DMS53 (cell line): ENCODE data around the gene TRDN.
A peak's percentile ranks its signal among the peaks of the same experiment; 100 is the strongest.
"Not testable (repeated sequence)": the region's sequence is repeated elsewhere in the genome, so short reads cannot be mapped to it uniquely, and the experiment has no call there.

Experiments used
- DNase-seq: peaks from one replicate; lab custom pipeline; 2025; lab: John Stamatoyannopoulos, UW

The TRDN gene

DNA sequence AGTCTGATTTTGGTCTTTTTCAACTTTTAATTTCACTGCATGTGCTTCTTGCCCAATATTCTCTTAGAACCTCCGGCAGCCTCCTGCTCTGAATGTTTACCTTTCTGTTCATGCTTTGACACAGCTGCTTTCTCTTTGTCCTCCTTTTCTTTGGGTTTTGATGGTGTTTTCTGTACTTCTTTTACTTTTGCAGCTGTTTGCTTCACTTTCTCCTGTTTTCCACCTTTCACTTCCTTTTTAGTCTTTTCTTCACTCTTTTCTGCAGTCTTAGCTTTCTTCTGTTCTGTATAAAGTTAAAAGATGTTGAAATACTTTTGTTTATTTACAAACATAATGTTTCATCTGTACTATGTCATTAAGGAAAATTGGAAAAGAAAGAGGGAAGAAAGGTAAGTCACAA, 133.1 kb downstream of the TRDN start:
- DNase-seq, result peak; percentile 42

DNA sequence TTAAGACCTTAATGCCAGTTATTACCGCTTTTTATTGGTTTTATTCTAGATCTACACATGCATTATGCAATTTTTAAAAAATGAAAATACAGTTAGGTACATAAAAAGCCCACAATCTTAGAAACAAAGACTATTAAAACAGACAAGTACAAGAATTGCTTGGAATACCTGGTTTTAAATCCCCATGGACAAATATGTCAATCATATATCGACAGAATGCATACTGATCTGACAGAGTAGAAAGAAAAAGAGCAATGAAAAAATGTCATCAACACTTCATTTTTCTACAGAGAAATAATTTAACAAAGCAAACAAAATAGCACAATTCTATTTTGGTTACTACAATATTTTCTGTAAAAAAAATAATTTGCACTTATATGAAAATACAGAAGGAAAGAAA, 139.7 kb downstream of the TRDN start:
- DNase-seq, result no peak

DNA sequence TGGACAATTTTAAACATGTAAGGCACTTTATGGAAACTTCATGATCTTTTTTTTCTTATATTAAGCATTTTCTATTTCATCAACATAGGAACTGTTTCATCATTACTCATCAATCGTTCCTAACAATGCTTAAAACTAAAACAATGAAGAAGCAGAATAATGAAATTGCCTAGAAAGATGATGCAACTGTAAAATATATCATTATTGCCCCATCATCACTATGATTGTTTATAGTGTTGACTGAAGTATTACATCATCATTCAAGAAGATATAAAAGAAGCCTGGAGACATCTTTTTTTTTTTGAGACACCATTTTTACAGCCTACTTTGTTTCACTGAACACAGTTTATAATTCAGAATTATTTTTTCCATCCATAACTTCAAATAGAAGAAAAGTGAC, 147.2 kb downstream of the TRDN start:
- no peak for DNase-seq

- DNase-seq, result no peak
These were observed 155.8 kb downstream of the TRDN start for GRCh38 chr6:123480986-123481385.

- DNase-seq, result not testable (repeated sequence)
These were observed 164.6 kb downstream of the TRDN start for GRCh38 chr6:123472025-123472702.

- DNase-seq, result peak; percentile 16
These were observed 169.4 kb downstream of the TRDN start for GRCh38 chr6:123467392-123467791.

DNA sequence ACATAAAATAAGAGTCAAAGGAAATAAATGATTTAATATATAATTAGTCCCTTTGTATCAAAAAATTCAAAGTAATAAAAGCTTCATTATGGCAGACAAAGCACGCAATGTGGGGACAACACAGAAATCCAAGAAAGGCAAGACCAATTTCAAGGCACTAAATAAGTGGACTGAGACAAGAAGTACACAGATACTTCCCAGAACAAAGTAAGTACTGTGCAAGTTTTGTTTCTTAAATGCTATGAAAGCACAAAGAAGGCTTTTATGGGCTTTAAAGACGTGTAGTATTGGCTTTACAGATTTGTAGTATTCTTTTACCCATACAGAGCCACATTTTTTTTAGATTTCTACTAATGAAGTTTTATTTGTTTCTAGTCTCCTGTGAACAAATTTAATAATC, 174.6 kb downstream of the TRDN start:
- no peak for DNase-seq

DNA sequence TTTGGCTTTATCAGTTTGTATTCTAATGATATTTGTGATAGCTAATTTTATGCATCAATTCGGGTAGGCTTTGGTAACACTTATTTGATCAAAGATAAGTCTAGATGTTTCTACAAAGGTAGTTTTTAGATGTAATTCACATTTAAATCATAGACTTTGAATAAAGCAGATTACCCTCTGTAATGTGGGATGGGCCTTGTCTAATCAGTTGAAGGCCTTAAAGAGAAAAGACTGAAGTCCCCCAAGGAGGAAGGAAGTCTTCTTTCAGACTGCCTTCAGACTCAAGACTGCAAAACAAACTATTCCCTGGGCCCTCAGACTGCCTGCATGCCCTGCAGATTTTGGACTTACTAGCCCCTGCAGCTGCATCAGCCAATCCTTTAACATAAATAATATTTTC, 178.5 kb downstream of the TRDN start:
- no peak for DNase-seq

GRCh38 chr6:123456836-123457235, 179.9 kb downstream of the TRDN start:
- DNase-seq, result no peak

DNA sequence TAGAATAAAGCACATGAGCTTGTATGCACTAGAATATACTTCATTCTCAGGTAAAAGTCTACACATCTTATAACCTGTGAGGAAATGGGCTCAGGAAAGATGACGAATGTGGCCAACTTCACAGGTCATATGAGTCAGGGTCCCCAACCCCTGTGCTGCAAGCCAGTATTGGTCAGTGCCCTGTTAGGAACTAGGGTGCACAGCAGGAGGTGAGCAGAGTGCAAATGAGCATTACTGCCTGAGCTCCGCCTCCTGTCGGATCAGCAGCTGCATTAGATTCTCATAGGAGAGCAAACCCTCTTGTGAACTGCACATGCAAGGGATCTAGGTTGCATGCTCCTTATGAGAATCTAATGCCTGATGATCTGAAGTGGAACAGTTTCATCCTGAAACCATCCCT, 182.3 kb downstream of the TRDN start:
- no peak for DNase-seq

DNA sequence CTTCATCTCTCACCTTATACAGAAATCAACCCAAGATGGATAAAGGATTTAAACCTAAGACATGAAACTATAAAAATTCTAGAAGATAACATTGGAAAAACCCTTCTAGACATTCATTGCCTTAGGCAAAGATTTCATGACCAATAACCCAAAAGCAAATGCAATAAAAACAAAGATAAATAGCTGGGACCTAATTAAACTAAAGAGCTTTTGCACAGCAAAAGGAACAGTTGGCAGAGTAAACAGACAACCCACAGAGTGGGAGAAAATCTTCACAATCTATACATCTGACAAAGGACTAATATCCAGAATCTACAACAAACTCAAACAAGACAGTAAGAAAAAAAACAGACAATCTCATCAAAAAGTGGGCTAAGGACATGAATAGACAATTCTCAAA, 183.7 kb downstream of the TRDN start:
- not testable (repeated sequence) for DNase-seq

- DNase-seq, result no peak
These were observed 188.4 kb downstream of the TRDN start for GRCh38 chr6:123448306-123448884.

- DNase-seq, result no peak
These were observed 189.3 kb downstream of the TRDN start for GRCh38 chr6:123447315-123447937.

GRCh38 chr6:123439371-123439770, 197.4 kb downstream of the TRDN start:
- peak; percentile 3 for DNase-seq

- DNase-seq, result no peak
These were observed 202.6 kb downstream of the TRDN start for GRCh38 chr6:123434186-123434585.

DNA sequence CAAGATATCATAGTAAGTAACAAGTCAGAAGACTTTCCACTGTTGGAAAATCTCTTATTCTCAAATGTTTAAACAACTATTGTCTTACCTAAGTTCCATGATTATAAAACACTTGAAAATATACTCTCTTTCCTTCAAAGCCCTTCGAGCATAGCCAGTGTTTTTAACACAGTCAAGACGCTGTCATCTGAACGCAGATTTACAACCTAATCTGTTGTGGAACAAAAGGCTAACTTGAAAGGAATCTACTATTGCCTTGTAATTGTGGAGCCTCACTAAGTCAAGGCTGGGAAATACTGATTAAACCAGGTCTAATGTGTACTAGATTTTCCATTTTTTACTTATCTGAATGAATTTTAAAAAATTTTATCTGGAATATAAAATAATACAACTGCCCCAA, 205.8 kb downstream of the TRDN start:
- DNase-seq, result no peak

DNA sequence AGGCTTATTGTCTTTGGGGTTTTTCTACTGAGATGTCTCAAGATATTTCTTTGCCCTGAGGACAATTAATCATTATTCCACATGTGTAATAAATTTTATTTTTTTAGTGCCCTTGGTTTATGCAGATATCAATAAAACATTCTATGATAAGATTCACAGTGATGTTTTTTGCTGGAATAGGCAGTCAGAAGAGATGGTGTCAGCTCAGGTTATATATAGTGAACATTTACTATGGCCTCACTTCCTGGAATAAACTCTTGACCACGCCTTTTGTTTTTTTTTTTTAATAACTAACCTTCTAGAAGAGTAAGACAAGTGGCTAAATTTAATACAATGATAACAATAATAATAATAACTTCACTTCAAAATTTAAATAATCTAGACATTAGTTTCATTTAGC, 209.7 kb downstream of the TRDN start:
- no peak for DNase-seq

DNA sequence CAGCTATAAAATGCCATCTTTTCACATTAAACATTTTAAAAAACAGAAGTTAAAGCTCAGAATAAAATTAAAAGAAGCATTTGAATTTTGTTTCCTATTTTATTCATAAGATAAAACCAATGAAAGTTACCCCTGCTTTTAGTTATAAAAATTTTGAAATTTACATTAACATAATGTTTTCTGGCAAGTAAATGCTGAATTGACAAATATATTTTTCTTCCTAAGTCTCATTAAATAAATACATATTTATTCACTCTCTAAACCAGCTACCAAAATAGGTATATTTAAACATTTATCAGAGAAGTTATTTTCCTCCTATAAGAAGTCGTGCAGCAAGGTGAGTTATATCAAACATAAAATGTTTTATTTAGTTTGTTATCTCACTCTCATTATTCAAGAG, 213.6 kb downstream of the TRDN start:
- no peak for DNase-seq

DNA sequence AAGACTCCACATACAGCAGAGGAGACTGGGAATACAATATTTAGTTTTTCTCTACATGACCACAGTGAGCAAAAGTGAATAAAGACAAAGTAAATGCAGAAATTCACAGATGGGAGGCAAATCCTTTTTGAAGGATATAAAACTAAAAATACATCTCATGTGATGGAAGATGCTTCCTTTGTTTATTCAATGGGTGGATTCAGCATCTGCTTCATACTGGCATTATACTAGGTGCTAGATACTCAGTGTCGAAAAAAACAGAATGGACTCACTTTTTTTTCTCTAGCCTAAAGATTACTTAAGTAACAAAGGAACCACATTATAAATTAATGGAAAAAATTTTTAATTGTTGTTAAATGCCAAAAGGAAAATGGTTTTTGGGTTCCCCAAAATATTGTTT, 216.2 kb downstream of the TRDN start:
- no peak for DNase-seq

- DNase-seq, result no peak
These were observed 218.7 kb downstream of the TRDN start for GRCh38 chr6:123418071-123418470.

DNA sequence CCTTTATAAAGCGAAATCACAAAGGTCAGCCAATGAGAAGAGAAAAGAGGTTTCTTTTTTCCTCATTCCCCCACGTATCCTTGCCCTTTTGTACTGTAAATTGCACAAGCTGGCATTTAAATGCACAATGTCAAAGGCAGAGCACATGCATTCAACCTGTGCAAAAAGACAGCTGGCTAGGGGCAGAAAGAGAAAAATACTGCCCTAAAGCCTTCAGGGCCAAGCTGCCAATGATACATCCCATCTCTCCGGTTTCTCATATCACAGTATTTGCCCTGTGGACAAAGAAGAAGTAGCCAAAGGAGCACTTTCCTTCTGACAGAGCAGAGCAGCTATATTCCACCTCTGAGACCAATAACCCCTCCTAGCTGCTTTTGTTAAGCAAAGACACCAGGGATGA, 219.2 kb downstream of the TRDN start:
- no peak for DNase-seq

- peak; percentile 73 for DNase-seq
These were observed 220.8 kb downstream of the TRDN start for GRCh38 chr6:123415844-123416468.

DNA sequence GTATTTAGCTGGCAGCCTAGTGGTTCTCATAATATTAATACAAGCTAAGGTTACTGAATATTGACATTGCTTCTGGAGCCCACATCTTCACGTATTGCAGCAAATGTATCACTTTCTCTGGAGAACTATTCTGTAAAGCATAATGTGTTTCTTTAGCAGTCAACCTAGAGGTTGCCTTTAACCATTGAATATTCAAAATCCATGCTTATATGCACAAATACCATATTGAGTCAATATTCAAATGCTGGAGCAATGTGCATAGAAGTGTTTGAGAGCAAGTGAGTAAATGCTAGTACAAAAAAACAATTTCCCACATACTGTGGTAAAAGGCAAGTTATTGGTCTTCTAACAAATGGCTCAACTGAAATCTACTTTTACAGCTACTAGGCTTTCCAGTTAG, 231.8 kb downstream of the TRDN start:
- DNase-seq, result no peak
